ENCODE data around the gene GNAL. TPM values are rescaled to one million over a fixed set of nuclear protein-coding genes. Genes with fewer than 3 reads are reported as not detected.

The GNAL gene
- total RNA-seq, 1 donor from 2014 or later = 8.8 TPM

DNA sequence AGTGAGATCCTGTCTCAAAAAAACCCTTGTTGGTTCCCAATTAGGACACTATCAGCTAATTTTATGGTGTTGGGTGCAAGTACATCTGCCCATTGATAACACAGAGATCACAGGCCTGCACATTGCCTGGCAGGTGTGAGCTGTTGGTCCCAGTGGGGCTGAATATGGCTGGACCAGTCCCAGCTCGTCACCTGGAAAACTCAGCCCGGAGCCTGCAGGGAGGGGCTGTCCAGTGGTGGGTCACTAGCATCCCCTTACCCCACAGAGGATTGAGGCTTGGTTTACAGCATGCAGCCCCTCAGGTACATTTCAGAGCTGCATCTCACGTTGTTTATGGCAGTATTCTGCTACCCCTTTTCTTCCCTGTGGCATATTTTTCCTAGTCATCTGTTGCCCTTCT, 121.3 kb downstream of the GNAL start:
- no peak for ATAC-seq

DNA sequence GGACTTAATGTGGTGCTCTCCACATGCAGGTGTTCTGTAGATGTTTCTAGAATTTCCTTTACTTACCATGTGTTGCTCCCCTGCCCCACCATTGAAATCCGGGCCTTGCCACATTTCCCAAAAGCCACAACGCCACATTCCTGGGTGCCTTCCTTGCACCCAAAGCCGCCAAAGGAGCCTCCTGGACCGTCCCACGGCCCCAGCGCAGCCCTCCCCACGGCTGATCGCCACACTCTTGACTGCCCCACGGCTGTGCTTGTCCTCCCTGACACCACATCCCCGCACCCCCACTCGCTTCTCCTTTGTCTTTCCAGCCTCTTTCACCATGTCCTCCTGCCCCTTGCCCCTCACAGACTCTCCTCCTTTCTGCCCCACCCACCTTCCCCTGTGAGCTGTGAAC, 121.9 kb downstream of the GNAL start:
- ATAC-seq = no peak

DNA sequence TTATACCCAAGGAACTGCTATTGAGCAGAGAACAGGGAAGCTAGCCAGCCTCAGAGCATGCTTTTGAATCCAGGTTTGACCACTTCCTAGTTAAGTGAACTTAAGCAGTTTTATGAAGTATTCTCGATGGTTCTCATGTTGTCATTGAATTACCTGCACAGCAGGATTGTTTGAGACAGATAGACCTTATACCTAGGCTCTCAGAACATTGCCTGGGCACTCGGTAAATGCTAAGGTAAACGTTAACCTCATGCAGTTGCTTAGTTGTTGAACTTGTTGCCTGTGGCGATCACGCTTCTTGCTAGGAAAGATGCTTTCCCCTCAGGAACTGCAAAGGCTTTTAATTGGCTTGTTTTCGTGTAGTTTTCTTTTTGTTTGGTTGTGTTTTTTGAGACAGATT, 128.2 kb downstream of the GNAL start:
- ATAC-seq = no peak

DNA sequence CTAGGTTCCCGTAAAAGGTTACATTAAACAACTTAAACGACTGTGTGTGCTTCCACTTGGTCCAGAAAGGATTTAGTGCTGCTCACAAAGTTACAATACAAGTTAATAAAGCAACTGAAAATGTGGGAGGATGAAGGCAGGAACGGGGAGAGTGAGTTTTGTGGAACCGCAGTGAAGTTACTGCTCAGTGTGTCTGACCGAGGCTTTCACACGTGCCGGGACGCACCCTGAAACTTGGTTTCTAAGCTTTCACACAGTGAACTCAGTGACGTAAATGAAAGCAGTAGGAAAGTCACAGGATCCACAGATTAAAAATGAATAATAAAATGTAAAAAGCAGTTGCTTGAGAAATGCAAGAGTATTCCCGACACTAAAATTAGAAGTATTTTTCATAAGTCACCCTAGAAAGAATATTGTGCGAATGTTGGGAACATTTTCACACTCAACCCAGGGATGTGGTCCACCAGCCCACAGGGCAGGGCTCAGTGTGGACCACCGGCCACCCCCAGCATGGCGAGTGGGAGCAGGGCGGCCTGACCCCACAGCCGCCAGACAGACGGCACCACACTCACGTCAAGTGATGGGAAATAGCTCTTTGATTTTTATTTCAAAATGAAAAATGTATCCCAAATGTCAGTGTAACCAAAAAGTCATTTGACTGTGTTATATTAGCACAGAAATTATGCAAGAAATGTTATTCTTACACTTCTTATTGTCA, 129.6 kb downstream of the GNAL start:
- ATAC-seq = no peak

DNA sequence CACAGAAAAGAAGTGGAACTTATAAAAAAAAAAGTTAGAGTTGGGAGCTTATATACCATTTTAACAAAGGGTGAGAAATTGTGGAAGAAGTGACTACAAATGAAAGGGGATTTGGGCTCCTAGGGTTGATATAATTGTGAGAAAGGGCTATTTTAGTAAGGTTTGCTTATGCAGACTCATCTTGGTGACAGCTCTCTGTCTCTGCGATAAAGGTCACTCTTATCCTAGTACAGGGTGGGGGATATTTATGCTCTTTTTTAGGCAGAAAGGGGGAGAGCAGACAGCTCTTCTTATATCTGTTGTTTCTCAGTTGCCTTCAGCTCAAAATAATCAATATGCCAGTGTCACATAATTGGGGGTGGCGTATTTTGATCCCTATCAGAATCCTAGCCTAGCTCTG, 130.9 kb downstream of the GNAL start:
- no peak for ATAC-seq

DNA sequence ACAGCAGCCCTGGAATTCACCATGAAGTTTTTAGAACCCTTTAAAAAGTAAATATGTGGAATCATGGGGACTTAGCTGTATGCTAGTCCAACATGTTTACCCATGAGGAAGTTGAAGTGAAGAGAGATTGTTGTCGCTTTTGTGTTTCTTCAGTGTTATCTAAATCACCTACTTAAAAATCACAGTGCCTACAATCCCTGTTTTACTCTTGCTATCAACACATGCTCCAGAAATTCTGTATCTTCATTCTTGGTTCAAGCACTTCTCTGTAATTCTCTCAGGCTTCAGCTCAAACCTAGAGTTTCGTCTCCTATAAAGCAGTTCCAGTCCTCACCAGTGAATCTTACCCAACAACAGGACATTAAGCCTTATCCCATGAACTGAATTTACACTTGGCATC, 131.6 kb downstream of the GNAL start:
- no peak for ATAC-seq

DNA sequence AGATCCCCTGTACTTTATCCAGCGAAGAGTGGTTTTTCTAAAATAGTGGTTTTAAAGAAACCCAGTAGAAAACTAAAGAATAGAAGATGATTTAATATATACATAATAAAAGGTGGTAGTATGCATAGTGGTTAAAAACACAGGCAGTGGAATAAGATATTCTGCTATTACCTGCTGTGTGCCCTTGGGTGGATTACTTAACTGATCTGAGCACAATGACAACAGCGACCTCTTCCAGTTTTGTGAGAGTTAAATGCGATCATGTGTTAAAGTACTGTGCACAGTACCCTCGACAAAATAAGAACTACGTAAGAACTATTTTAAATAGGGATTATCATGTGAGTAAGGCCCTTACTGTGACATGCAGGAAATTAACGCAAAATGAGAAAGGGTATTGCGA, 132.1 kb downstream of the GNAL start:
- ATAC-seq = no peak

DNA sequence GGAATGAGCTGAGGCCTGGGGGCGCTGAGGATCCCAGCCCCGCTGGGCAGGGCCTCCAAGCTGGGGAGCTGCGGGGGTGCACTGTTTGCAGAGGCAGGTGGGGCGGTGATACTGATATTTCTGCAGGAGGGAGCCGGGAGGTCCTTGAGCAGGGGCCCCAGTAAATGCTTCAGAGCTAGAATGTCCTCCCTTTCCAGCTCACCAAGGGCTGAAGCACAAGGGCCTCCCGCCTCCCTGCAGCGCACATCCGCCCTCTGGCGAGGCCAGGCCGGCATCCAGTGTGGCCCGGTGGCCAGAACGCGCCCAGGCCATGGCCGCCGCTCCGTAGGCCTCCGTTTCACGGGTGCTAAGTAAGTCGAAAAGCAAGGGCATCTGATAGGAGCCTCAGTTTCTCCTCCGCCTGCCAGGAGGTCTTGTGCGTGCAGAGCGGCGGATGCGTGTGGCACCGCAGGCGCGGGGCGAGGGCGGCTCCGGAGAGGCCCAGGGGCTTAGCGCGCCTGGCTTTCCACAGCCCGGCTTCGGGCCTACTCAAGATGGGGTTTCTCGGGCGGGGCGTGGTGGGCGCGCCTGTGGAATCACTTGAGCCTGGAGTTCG, 132.7 kb downstream of the GNAL start:
- ATAC-seq = no peak

DNA sequence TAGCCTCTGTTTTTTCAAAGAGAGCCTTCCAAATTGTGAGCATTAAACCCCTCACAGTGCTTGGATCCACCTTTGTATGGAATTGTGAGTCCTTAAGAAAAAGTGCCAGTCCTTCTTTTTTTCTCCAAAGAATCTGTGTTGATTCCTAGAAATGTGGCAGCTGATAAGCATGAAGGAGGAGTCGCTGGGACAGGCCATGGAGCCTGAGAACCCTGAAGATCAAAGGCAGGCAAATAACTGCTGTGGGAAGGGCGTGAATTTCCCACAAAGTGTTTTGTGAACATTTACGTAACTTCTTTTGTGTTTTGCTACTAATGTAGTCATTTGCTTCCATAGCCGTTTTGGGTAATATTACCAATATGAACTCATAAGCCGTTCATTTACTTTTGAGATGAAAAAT, 134.5 kb downstream of the GNAL start:
- ATAC-seq = no peak

DNA sequence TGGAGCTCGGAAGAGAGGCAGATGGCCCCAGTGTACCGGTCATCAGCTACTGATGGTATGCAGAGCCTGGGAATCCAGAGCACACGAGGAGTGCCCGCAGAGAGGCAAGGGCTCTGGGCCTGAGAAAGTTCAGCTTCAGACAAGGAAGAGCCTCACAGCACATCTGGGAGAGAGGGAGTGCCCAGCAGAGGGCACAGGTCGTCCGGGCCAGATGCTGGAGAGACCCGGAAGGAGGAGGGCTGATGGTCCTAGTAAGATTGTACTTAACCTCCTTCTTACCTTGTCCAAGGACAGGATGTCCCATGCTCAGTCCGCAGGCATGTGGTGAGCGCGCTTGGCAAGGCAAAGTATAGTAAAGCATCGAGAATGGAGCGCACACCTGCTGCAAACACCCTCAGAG, 137.8 kb downstream of the GNAL start:
- no peak for ATAC-seq

DNA sequence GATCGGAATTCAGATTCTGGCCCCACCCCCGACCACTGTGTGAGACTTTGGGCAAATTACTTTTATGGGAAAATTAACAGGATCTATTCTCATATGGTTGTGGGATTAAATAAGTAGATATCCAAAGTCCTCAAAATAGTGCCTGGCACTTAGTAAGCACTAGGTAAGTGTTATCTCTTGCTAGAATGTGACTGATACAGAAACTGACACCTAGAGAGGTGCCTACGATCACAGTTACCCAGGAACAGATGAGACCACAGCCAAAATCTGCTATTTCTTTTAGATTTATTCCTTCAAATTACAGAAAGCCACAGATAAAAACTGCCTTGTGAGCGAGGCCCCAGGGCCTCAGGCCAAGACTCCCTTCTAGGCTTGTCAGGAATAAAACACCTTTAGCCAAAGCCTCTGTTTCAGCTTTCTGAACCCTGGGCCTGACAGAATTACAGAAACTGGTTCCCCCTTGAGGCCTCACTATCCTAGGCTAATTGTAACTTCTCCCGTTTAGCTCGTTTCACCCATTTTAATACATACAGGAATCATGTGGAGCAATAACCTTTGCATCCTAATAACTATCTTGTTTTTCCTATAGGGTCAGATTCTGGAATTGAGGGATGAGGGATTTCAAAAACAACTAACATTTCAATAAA, 139.8 kb downstream of the GNAL start:
- no peak for ATAC-seq

DNA sequence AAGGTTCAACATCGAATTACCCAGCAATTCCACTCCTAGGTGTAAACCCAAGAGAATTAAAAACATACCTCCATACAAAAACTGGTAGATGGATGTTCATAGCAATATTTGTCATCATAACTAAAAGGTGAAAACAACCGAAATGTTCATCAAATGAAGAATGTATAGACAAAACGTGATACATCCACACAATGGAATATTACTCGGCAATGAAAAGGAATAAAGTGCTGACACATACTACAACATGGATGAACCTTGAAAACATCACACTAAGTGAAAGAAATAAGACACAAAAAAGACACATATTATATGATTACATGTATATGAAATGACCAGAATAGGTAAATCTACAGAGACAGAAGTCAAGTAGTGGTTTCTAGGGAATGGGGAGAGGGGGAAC, 141.5 kb downstream of the GNAL start:
- ATAC-seq = no peak

DNA sequence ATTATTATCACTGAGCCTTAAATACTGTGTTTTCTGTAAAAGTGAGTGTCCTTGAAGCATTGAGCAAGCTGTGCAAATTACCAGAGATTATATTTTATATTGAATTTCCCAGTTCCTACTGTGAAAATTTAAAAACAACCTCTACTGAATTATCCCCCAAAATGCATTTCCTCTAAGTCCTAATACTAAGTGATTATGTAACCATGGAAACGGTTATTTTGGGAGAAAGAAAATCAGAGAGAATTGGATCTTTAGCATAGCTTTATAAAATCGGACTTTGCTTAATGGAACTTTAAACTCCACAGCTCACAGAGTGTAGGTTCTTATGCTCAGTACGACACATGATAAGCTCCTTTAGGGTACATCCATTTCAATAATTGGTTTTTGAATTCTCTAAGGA, 142.9 kb downstream of the GNAL start:
- no peak for ATAC-seq

DNA sequence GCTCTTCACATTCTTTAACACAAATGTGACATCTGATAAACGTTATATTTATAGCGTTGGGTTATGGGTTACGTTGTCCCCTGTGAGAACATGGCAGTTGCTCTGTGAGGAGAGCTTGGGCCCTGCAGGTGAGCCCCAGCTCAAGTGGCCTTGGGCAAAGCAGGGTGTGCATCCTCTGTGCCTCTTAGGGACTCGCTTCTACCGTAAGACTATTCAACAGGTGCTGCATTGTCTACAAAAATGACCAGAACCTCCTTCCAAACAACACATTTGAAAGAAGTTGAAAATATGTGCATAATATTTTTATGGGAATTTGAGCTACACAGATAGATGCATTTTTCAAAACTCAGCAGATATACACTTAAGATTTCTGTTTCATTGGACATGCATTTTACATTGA, 145.7 kb downstream of the GNAL start:
- no peak for ATAC-seq

DNA sequence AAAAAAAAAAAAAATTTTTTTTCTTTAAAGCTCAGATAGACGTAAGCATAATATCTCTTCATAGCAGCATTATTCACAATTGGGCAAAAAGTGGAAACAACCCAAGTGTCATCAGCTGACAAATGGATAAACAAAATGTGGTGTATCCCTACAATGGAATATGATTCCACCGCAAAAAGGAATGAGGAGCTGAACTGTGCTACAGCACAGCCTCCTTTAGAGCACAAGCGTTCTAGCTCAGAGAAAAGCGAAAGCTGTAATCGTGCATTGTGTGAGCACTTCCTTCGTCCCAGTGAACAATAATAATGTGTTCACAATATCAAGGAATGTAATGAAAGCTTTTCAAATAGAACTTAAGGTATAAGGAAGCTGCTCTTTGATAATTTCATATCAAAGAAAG, 150.5 kb downstream of the GNAL start:
- ATAC-seq = no peak

DNA sequence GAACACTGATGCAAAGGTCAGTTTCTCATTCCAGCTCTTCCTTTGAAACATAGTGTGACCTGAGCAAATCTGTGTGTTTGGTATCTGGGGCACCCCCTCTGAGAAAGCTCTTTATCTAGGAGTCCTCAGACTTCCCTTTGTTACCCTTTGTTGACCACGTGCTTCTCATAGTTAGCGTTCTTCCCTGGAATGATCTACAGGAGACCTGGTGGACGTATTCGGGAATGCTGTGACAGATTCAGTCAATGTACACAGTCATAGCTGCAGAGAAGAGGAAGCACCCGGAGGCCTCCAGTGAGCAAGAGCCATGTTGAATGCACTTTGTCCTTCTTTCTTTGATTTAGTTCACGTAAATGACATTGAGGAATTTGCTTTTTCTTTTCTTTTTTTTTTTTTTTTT, 151.4 kb downstream of the GNAL start:
- no peak for ATAC-seq

DNA sequence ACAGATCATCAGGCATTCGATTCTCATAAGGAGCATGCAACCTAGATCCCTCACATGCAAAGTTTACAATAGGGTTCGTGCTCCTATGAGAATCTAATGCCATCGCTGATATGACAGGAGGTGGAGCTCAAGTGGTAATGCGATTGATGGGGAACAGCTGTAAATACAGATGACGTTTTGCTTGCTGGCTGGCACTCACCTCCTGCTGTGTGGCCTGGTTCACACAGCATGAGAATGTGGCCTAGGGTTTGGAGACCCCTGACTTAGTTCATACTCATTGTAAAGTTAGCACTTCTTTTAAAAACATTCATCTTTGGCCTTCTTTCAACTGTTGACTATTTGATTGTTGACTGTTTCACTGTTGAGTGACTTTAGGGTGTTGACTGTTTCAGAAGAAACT, 153.5 kb downstream of the GNAL start:
- no peak for ATAC-seq

DNA sequence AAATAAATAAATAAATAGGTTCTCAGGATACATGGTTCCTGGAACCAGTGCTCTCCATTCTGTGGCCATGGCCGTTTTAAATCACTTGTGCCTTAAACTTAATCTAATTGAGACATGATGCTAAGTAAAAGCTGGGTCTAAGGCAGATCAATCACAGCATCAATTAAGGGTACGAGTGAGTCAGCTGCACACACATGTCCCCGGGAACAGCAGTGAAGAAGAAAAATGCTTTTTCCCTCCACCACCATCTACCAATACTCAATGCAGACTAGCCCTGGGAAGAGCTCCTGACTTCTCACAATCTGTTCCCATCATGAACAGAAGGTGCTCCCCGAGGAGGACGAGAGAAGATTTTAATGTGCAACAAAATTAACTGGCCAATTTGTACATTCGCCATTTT, 155.4 kb downstream of the GNAL start:
- ATAC-seq = no peak

DNA sequence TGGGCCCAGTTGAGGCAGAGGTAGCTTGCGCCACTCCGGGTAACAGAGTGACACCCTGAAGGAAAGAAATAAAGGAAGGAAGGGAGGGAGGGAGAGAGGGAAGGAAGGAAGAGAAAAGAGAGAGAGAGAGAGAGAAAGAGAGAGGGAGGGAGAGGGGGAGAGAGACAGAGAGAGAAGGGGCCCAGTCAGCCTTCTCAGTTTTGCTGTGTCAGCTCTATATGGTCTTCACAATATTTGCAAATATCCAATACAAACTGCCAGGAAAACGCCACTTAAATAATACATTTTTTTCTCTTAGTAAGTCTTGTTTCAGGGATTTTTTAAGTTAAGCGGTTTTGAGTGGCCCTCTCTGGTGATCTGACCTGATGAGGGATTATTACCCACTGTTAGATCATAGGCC, 156.6 kb downstream of the GNAL start:
- no peak for ATAC-seq

DNA sequence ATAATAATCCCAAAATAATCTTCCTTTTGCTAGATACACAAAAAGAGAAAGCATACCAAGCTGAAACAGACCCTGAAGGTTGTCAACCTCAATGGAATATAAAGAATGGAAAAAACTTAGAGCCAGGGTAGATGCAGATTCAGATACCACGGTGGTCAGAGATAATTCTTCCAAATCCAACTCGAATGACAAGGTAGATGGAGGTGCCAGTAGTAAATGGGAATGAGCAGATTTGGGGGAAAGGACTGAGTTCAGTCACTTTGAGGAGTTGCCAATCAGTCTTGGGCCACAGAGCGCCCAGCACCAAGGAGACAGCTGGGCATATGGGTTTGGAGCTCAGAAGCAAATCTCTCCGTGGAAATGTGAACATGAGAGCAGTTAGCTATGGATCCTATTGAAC, 158.7 kb downstream of the GNAL start:
- no peak for ATAC-seq

DNA sequence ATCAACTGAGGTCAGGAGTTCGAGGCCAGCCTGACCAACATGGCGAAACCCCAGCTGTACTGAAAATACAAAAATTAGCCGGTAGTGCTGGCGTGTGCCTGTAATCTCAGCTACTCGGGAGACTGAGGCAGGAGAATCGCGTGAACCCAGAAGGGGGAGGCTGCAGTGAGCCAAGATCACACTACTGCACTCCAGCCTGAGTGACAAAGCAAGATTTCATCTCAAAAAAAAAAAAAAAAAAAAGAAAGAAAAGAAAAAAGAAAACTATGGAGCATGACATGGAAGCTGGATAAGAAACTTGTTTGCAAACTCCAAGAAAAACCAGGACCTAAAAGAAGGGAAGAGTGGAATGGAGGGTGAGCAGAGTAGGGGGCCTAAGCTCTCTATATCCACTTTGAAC, 160.2 kb downstream of the GNAL start:
- ATAC-seq = no peak

DNA sequence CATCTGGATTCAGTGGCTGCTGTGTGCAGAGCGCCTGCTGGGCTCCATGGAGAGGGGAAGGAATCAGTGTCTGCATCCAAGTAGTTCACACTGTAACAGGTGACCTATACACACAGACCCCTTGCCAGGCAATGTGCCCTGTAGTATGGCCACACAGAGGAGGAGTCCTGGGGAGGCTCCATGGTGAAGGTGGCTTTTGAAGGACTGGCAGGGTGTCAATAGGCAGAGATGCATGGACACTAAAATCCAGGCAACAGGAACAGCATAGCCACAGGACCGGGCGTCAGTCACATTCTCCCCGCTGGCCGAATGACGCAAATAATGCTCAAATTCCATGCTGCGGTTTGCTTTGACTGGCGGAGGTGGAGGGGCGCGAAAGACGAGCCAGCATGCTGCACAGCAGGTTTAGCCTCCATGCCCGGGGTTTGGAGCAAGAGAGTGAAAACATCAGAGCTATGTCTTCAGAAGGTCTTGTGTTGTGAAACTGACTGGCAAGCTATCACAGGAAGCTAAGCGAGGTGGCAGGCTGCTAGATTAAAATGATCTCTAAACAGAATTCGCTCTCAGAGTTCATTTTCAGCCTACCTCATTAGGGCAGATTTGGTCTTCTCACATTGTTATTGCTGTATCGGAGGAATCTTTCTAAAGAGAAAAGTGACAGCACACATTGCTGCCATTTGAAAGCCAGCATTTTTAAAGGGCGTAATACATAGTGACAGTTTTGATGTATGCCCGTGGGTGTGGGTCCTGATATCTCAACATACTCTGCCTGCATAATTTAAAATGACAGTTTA, 161.0 kb downstream of the GNAL start:
- peak; percentile 52 for ATAC-seq

DNA sequence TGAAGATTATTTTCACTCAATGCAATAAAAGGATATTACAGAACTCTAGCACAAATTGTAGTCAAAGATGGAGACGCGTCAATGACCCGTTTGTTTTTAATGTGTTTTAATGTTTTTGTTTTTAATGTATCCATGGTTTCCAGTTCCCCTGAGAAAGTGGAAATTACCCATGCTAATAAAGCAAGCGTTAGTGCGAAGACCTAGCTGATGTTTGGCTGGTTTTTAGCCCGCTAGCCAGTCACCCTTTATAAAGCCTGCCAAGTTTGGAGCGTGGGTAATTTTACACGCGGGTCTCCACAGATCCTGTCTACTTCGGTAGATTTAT, 161.7 kb downstream of the GNAL start:
- ATAC-seq = peak; percentile 3

Measured in esophagus mucosa (tissue), 1 donor.